IMR-90 (cell line): ENCODE measurements around the gene TLNRD1. TPM values are rescaled to one million over a fixed set of nuclear protein-coding genes. Genes with fewer than 3 reads are reported as not detected.

ENCODE experiments used
- ATAC-seq: fragments of 200-7000 bp; cut with Tn5 transposase; 2 replicates; pipeline ENCODE4 v1.9.1; 2020; ENCODE audit warnings: low read depth, mild to moderate bottlenecking, moderate library complexity
- BruUV-seq: library from RNA; stranded (reverse); fragments of 400-500 nt; replicated peaks from 2 replicates; lab custom pipeline; 2021; lab: Mats Ljungman, UMichigan
- CTCF ChIA-PET: fragments of 300-600 bp; formaldehyde crosslinking; extraction: SDS; loops from one replicate; lab custom pipeline; 2021; ENCODE audit warnings: antibody characterized with exemption; lab: Yijun Ruan, JAX
- POLR2A ChIA-PET: fragments of 300-600 bp; sonication (Branson Sonifier 250); formaldehyde crosslinking; loops from one replicate; lab custom pipeline; 2022; ENCODE audit warnings: antibody characterized with exemption; ENCODE audit not compliant: unreplicated experiment; lab: Charles Lee
- DNase-seq: peaks from one replicate; pipeline ENCODE4 v3.0.0; 2013
- H2AFZ ChIP-seq: replicated peaks from 2 replicates; pipeline ENCODE3; 2013; ENCODE audit warnings: low read length, mild to moderate bottlenecking; ENCODE audit not compliant: poor library complexity
- H2AK5ac ChIP-seq: 2 replicates; pipeline ENCODE4 v1.6.1; 2013; ENCODE audit warnings: low read depth, low read length, inconsistent platforms
- H2AK9ac ChIP-seq: replicated peaks from 2 replicates; pipeline ENCODE3; 2013; ENCODE audit warnings: mild to moderate bottlenecking, low read depth, low read length, moderate library complexity; ENCODE audit not compliant: poor library complexity
- H2BK120ac ChIP-seq: 2 replicates; pipeline ENCODE4 v1.6.1; 2013; ENCODE audit warnings: low read depth, low read length, inconsistent platforms
- H2BK15ac ChIP-seq: 3 replicates; pipeline ENCODE4 v1.6.1; 2013; ENCODE audit warnings: low read depth, low read length, inconsistent platforms
- H2BK20ac ChIP-seq: 2 replicates; pipeline ENCODE4 v1.6.1; 2013; ENCODE audit warnings: low read depth, mild to moderate bottlenecking, inconsistent platforms, low read length, moderate library complexity
- H2BK5ac ChIP-seq: 2 replicates; pipeline ENCODE4 v1.6.1; 2013; ENCODE audit warnings: mild to moderate bottlenecking, low read depth, low read length, inconsistent platforms; ENCODE audit not compliant: poor library complexity, severe bottlenecking
- H3K14ac ChIP-seq: replicated peaks from 2 replicates; pipeline ENCODE4 v1.6.1; 2013; ENCODE audit warnings: low read depth, low read length, inconsistent platforms
- H3K18ac ChIP-seq: 2 replicates; pipeline ENCODE4 v1.6.1; 2013; ENCODE audit warnings: low read depth, low read length, control low read depth
- H3K23ac ChIP-seq: 2 replicates; pipeline ENCODE4 v1.6.1; 2013; ENCODE audit warnings: low read depth, low read length, inconsistent platforms
- H3K27ac ChIP-seq: 2 replicates; pipeline ENCODE4 v1.5.1; 2013; ENCODE audit warnings: mild to moderate bottlenecking, control low read depth, low read length; ENCODE audit not compliant: insufficient read depth
- H3K27me3 ChIP-seq: 2 replicates; pipeline ENCODE4 v1.6.1; 2013; ENCODE audit warnings: low read length; ENCODE audit not compliant: control insufficient read depth, insufficient read depth
- H3K36me3 ChIP-seq: 2 replicates; pipeline ENCODE4 v1.6.1; 2013; ENCODE audit warnings: low read length, mixed read lengths; ENCODE audit not compliant: control insufficient read depth, insufficient read depth
- H3K4ac ChIP-seq: 2 replicates; pipeline ENCODE4 v1.6.1; 2013; ENCODE audit warnings: low read depth, low read length, inconsistent platforms
- H3K4me1 ChIP-seq: 2 replicates; pipeline ENCODE4 v1.6.1; 2013; ENCODE audit warnings: low read length, mixed read lengths; ENCODE audit not compliant: control insufficient read depth, insufficient read depth
- H3K4me2 ChIP-seq: 2 replicates; pipeline ENCODE4 v1.6.1; 2013; ENCODE audit warnings: low read depth, mild to moderate bottlenecking, control low read depth, low read length, moderate library complexity
- H3K4me3 ChIP-seq: 2 replicates; pipeline ENCODE4 v1.5.1; 2013; ENCODE audit warnings: low read depth, mild to moderate bottlenecking, control low read depth, low read length, moderate library complexity; ENCODE audit not compliant: insufficient read depth
- H3K56ac ChIP-seq: 2 replicates; pipeline ENCODE4 v1.6.1; 2013; ENCODE audit warnings: low read length, inconsistent platforms; ENCODE audit not compliant: insufficient read depth; ENCODE audit errors: extremely low read depth
- H3K79me1 ChIP-seq, 2 experiments: 2 replicates each; pipeline ENCODE4 v1.6.1; 2013; ENCODE audit warnings: low read length in 2 of 2, inconsistent platforms in 1 of 2, low read depth in 1 of 2
- H3K9ac ChIP-seq: 2 replicates; pipeline ENCODE4 v1.6.1; 2013; ENCODE audit warnings: low read depth, low read length, control low read depth
- H3K9me1 ChIP-seq: 2 replicates; pipeline ENCODE4 v1.6.1; 2013; ENCODE audit warnings: low read length, inconsistent platforms; ENCODE audit not compliant: insufficient read depth
- H3K9me3 ChIP-seq: 2 replicates; pipeline ENCODE4 v1.6.1; 2013; ENCODE audit warnings: low read length; ENCODE audit not compliant: control insufficient read depth, insufficient read depth
- H4K20me1 ChIP-seq: 2 replicates; pipeline ENCODE4 v1.6.1; 2013; ENCODE audit warnings: low read length, inconsistent platforms; ENCODE audit not compliant: insufficient read depth
- H4K5ac ChIP-seq: 2 replicates; pipeline ENCODE4 v1.6.1; 2013; ENCODE audit warnings: mild to moderate bottlenecking, low read depth, low read length, control low read depth
- H4K8ac ChIP-seq, 2 experiments: 2 replicates each; pipeline ENCODE4 v1.6.1; 2013; ENCODE audit warnings: low read depth in 2 of 2, low read length in 2 of 2, control low read depth in 1 of 2, inconsistent platforms in 1 of 2
- H4K91ac ChIP-seq: 2 replicates; pipeline ENCODE4 v1.6.1; 2013; ENCODE audit warnings: low read depth, low read length, inconsistent platforms; ENCODE audit not compliant: insufficient read depth
- BHLHE40 ChIP-seq: fragments of 150-350 bp; IDR thresholded peaks from 2 replicates; pipeline ENCODE4 v1.6.1; 2016; ENCODE audit warnings: mild to moderate bottlenecking, low read depth, low read length
- CEBPB ChIP-seq: IDR thresholded peaks from 2 replicates; pipeline ENCODE4 v1.6.1; 2012; ENCODE audit warnings: low read depth, low read length, improper control_type of control experiment
- CHD1 ChIP-seq: IDR thresholded peaks from 2 replicates; pipeline ENCODE4 v1.6.1; 2012; ENCODE audit warnings: low read depth, low read length, improper control_type of control experiment
- CTCF ChIP-seq: conservative IDR thresholded peaks from 2 replicates; pipeline ENCODE4 v1.5.1; 2012; ENCODE audit warnings: mild to moderate bottlenecking, low read depth, low read length, improper control_type of control experiment
- ELK1 ChIP-seq: fragments of 150-350 bp; IDR thresholded peaks from 2 replicates; pipeline ENCODE4 v1.6.1; 2016; ENCODE audit warnings: low read depth, mild to moderate bottlenecking, low read length, moderate library complexity, borderline replicate concordance
- FOS ChIP-seq: fragments of 150-350 bp; IDR thresholded peaks from 2 replicates; pipeline ENCODE4 v1.6.1; 2016; ENCODE audit warnings: low read depth, low read length
- MAFK ChIP-seq: IDR thresholded peaks from 2 replicates; pipeline ENCODE4 v1.6.1; 2012; ENCODE audit warnings: low read depth, low read length, improper control_type of control experiment
- MAZ ChIP-seq: IDR thresholded peaks from 2 replicates; pipeline ENCODE4 v1.6.1; 2012; ENCODE audit warnings: low read depth, mild to moderate bottlenecking, low read length, improper control_type of control experiment, moderate library complexity, borderline replicate concordance
- MXI1 ChIP-seq: IDR thresholded peaks from 2 replicates; pipeline ENCODE4 v1.6.1; 2012; ENCODE audit warnings: low read depth, mild to moderate bottlenecking, low read length, moderate library complexity, borderline replicate concordance
- NFE2L2 ChIP-seq: fragments of 150-350 bp; IDR thresholded peaks from 2 replicates; pipeline ENCODE4 v1.6.1; 2016; ENCODE audit warnings: low read depth, mild to moderate bottlenecking, low read length
- POLR2A ChIP-seq: IDR thresholded peaks from 2 replicates; pipeline ENCODE4 v1.6.1; 2012; ENCODE audit warnings: mild to moderate bottlenecking, low read depth, low read length
- RAD21 ChIP-seq: IDR thresholded peaks from 2 replicates; pipeline ENCODE4 v1.6.1; 2012; ENCODE audit warnings: low read length, improper control_type of control experiment
- RCOR1 ChIP-seq: IDR thresholded peaks from 2 replicates; pipeline ENCODE4 v1.6.1; 2012; ENCODE audit warnings: mild to moderate bottlenecking, low read length, improper control_type of control experiment; ENCODE audit not compliant: insufficient replicate concordance
- SMC3 ChIP-seq: fragments of 150-350 bp; IDR thresholded peaks from 2 replicates; pipeline ENCODE4 v1.6.1; 2016; ENCODE audit warnings: low read depth, mild to moderate bottlenecking, antibody characterized with exemption, low read length, moderate library complexity
- WGBS, 2 experiments: methylation state at CpG; one replicate each; pipeline versions ENCODE4 v1.1.5 to v1.1.7; 2013; ENCODE audit warnings: missing lambda C conversion rate in 2 of 2; ENCODE audit not compliant: insufficient read length in 1 of 2; ENCODE audit errors: extremely low coverage in 2 of 2; 5-methylcytosine and 5-hydroxymethylcytosine counted together
- dilution Hi-C: fragments of 300-500 bp; cut with HindIII; formaldehyde crosslinking; loops from one replicate; pipeline ENCODE4 v1.14.3; 2018; ENCODE audit warnings: low sequenced_read_pairs; ENCODE audit not compliant: unreplicated experiment
- in situ Hi-C: fragments of 300-500 bp; cut with MboI; formaldehyde crosslinking; loops from 3 replicates; pipeline ENCODE4 v1.14.3; 2019; ENCODE audit warnings: low sequenced_read_pairs, inconsistent platforms, mixed read lengths
- intact Hi-C: fragments of 100-400 bp; cut with micrococcal nuclease; formaldehyde crosslinking; loops from 2 replicates; pipeline ENCODE4 v1.10.0; 2022
- polyA plus RNA-seq, 3 experiments: library from polyadenylated mRNA; depleted of rRNA; stranded (reverse); fragments of >200 nt; gene quantifications; 2 replicates each; pipeline ENCODE4 v1.2.3, GENCODE V29; 2012; ENCODE audit warnings: low replicate concordance in 1 of 3
- total RNA-seq: library from RNA; depleted of rRNA; stranded (reverse); fragments of >200 nt; gene quantifications from 2 replicates; pipeline ENCODE4 v1.2.3, GENCODE V29; 2012

Gene TLNRD1
- total and polyA plus RNA-seq, 2 of the 4 experiments (the other 2 are of a cell fraction): 2.2 to 6.8 TPM

- TF ChIP-seq CTCF (no peak), POLR2A (no peak)
Observed at GRCh38 chr15:81002331-81003096, 1.8 kb downstream of the TLNRD1 start (continued).

- in situ Hi-C loops: no loop called here
- dilution Hi-C loops: no loop called here
- Histone ChIP-seq H4K91ac (no peak overlapping the region), H2BK20ac (no peak overlapping the region), H4K20me1 (peaks cover 40% of the 10 kb centered on the region), H4K8ac (no peak overlapping the region), H3K23ac (no peak overlapping the region), H3K9ac (no peak overlapping the region), H4K5ac (no peak overlapping the region), H3K4me2 (no peak overlapping the region), H3K27ac (no peak overlapping the region), H3K56ac (no peak overlapping the region), H2BK120ac (no peak overlapping the region), H3K36me3 (peaks cover 14% of the 10 kb centered on the region), H3K79me1 (peaks cover 33 to 58% of the 10 kb centered on the region in 2 experiments), H3K18ac (no peak overlapping the region), H3K14ac (no peak overlapping the region), H3K4me1 (peaks cover 13% of the 10 kb centered on the region), H2AK9ac (no peak overlapping the region), H3K4me3 (no peak overlapping the region), H2BK5ac (no peak overlapping the region), H3K9me3 (no peaks in the 10 kb centered on the region), H2AFZ (no peak overlapping the region), H3K4ac (no peak overlapping the region), H2BK15ac (no peak overlapping the region), H2AK5ac (no peak overlapping the region), H3K9me1 (peaks cover 6% of the 10 kb centered on the region; the same call in 1 of the 2 replicates), H3K27me3 (no peaks in the 10 kb centered on the region)
- intact Hi-C loops: loop anchor here (5.0 kb wide), 1 partner anchor 94 kb away; no protein-coding TSS in a partner anchor
- POLR2A ChIA-PET: no interaction called here
- CTCF ChIA-PET: interaction anchor here (0.6 kb wide), 1 partner anchor 153 kb away, joined by 4 read pairs; no protein-coding TSS in a partner anchor
- BruUV-seq: no TSS peak
- ATAC-seq: no peak
- no peak for DNase-seq
- 98% methylated on average over 14 of the region's 19 CpGs; no CpG with 5 or more reads in 1 of the 2 experiments for WGBS, 2 experiments
- TF ChIP-seq MXI1: no peak
- TF ChIP-seq FOS: no peak
- no peak for TF ChIP-seq MAZ
- no peak for TF ChIP-seq MAFK
- TF ChIP-seq BHLHE40: no peak
- no peak for TF ChIP-seq RAD21
- no peak for TF ChIP-seq NFE2L2
- TF ChIP-seq RCOR1: no peak
- no peak for TF ChIP-seq POLR2A
- TF ChIP-seq CHD1: no peak
- TF ChIP-seq ELK1: no peak
- TF ChIP-seq SMC3: no peak
- TF ChIP-seq CEBPB: no peak
Observed at GRCh38 chr15:81003097-81003350, 2.3 kb downstream of the TLNRD1 start.
